GM20000 (cell line): ENCODE data around the gene PLCE1.

Source experiments
- DNase-seq: peaks from one replicate; pipeline ENCODE4 v3.0.0; 2012; ENCODE audit warnings: low spot score
- CTCF ChIP-seq: IDR thresholded peaks from 2 replicates; pipeline ENCODE4 v1.5.1; 2012; ENCODE audit warnings: mild to moderate bottlenecking, control low read depth; ENCODE audit errors: extremely low read depth, missing control alignments

The PLCE1 gene

GRCh38 chr10:94024407-94024806, 30.7 kb downstream of the PLCE1 start:
- DNase-seq = no peak
- TF ChIP-seq CTCF = no peak

GRCh38 chr10:94025806-94026205, 32.1 kb downstream of the PLCE1 start:
- no peak for DNase-seq
- no peak for TF ChIP-seq CTCF

GRCh38 chr10:94027197-94027596, 33.5 kb downstream of the PLCE1 start:
- DNase-seq = no peak
- no peak for TF ChIP-seq CTCF

GRCh38 chr10:94029955-94030354, 36.2 kb downstream of the PLCE1 start:
- no peak for DNase-seq
- TF ChIP-seq CTCF = no peak

GRCh38 chr10:94035982-94036765, 42.4 kb downstream of the PLCE1 start:
- no peak for DNase-seq
- TF ChIP-seq CTCF = no peak

- TF ChIP-seq CTCF = no peak
- no peak for DNase-seq
Observed at GRCh38 chr10:94036766-94037033, 43.0 kb downstream of the PLCE1 start.

GRCh38 chr10:94037286-94037685, 43.6 kb downstream of the PLCE1 start:
- DNase-seq = no peak
- TF ChIP-seq CTCF = no peak
